ENCODE results near the gene NPC2.
"Not testable (repeated sequence)": the region's sequence is repeated elsewhere in the genome, so short reads cannot be mapped to it uniquely, and the experiment has no call there.

Gene NPC2

GRCh38 chr14:74457565-74457895 lies 35.6 kb downstream of the NPC2 start:
- no peaks in the 10 kb centered on the region; the same call in 1 of the 2 replicates for H3K9me3 ChIP-seq (ENCODE audit: control insufficient read depth, insufficient read depth, low read length)
- no peak overlapping the region for H3K9ac ChIP-seq (ENCODE audit: low read depth, low read length)
- H3K36me3 ChIP-seq (ENCODE audit: insufficient read depth, low read length) = no peaks in the 10 kb centered on the region
- peaks cover 3% of the 10 kb centered on the region; the same call in 1 of the 2 replicates for H3K4me1 ChIP-seq (ENCODE audit: insufficient read depth, low read length)

- no peaks in the 10 kb centered on the region; the same call in 1 of the 2 replicates for H3K9me3 ChIP-seq (ENCODE audit: control insufficient read depth, insufficient read depth, low read length)
- H3K4me1 ChIP-seq (ENCODE audit: insufficient read depth, low read length) = peaks cover 3% of the 10 kb centered on the region; the same call in 1 of the 2 replicates
- no peak overlapping the region for H3K9ac ChIP-seq (ENCODE audit: low read depth, low read length)
- H3K36me3 ChIP-seq (ENCODE audit: insufficient read depth, low read length) = no peaks in the 10 kb centered on the region
These were observed 36.2 kb downstream of the NPC2 start for GRCh38 chr14:74456684-74457564.

GRCh38 chr14:74454397-74454796 lies 38.7 kb downstream of the NPC2 start:
- not testable (repeated sequence) for H3K9ac ChIP-seq (ENCODE audit: low read depth, low read length); H3K36me3 ChIP-seq (ENCODE audit: insufficient read depth, low read length); H3K4me1 ChIP-seq (ENCODE audit: insufficient read depth, low read length)

GRCh38 chr14:74444866-74445265 lies 48.2 kb downstream of the NPC2 start:
- no peaks in the 10 kb centered on the region for H3K9me3 ChIP-seq (ENCODE audit: control insufficient read depth, insufficient read depth, low read length)
- H3K9ac ChIP-seq (ENCODE audit: low read depth, low read length) = no peak overlapping the region

More at GRCh38 chr14:74454397-74454796, 38.7 kb downstream of the NPC2 start:
- not testable (repeated sequence) for H3K9me3 ChIP-seq (ENCODE audit: control insufficient read depth, insufficient read depth, low read length)

GRCh38 chr14:74442757-74443156 lies 50.3 kb downstream of the NPC2 start:
- no peaks in the 10 kb centered on the region for H3K36me3 ChIP-seq (ENCODE audit: insufficient read depth, low read length)
- no peak overlapping the region for H3K9ac ChIP-seq (ENCODE audit: low read depth, low read length)
- no peaks in the 10 kb centered on the region for H3K9me3 ChIP-seq (ENCODE audit: control insufficient read depth, insufficient read depth, low read length)
- peaks cover 10% of the 10 kb centered on the region for H3K4me1 ChIP-seq (ENCODE audit: insufficient read depth, low read length)

More at GRCh38 chr14:74444866-74445265, 48.2 kb downstream of the NPC2 start:
- Histone ChIP-seq H3K4me1 (ENCODE audit: insufficient read depth, low read length) (no peaks in the 10 kb centered on the region), H3K36me3 (ENCODE audit: insufficient read depth, low read length) (no peaks in the 10 kb centered on the region)

- Histone ChIP-seq H3K9ac (ENCODE audit: low read depth, low read length) (no peak overlapping the region), H3K4me1 (ENCODE audit: insufficient read depth, low read length) (peaks cover 10% of the 10 kb centered on the region), H3K36me3 (ENCODE audit: insufficient read depth, low read length) (no peaks in the 10 kb centered on the region), H3K9me3 (ENCODE audit: control insufficient read depth, insufficient read depth, low read length) (no peaks in the 10 kb centered on the region)
These were observed 52.0 kb downstream of the NPC2 start for GRCh38 chr14:74441113-74441512.

GRCh38 chr14:74438351-74438915 lies 54.7 kb downstream of the NPC2 start:
- no peaks in the 10 kb centered on the region for H3K36me3 ChIP-seq (ENCODE audit: insufficient read depth, low read length)
- H3K4me1 ChIP-seq (ENCODE audit: insufficient read depth, low read length) = peaks cover 14% of the 10 kb centered on the region

GRCh38 chr14:74437496-74438053 lies 55.5 kb downstream of the NPC2 start:
- Histone ChIP-seq H3K9me3 (ENCODE audit: control insufficient read depth, insufficient read depth, low read length) (no peaks in the 10 kb centered on the region), H3K4me1 (ENCODE audit: insufficient read depth, low read length) (peaks cover 14% of the 10 kb centered on the region), H3K36me3 (ENCODE audit: insufficient read depth, low read length) (no peaks in the 10 kb centered on the region), H3K9ac (ENCODE audit: low read depth, low read length) (no peak overlapping the region)

More at GRCh38 chr14:74438351-74438915, 54.7 kb downstream of the NPC2 start:
- H3K9me3 ChIP-seq (ENCODE audit: control insufficient read depth, insufficient read depth, low read length) = no peaks in the 10 kb centered on the region
- no peak overlapping the region for H3K9ac ChIP-seq (ENCODE audit: low read depth, low read length)

GRCh38 chr14:74434294-74434693 lies 58.8 kb downstream of the NPC2 start:
- H3K9me3 ChIP-seq (ENCODE audit: control insufficient read depth, insufficient read depth, low read length) = no peaks in the 10 kb centered on the region
- H3K36me3 ChIP-seq (ENCODE audit: insufficient read depth, low read length) = no peaks in the 10 kb centered on the region
- peaks cover 28% of the 10 kb centered on the region for H3K4me1 ChIP-seq (ENCODE audit: insufficient read depth, low read length)
- H3K9ac ChIP-seq (ENCODE audit: low read depth, low read length) = no peak overlapping the region

- Histone ChIP-seq H3K4me1 (ENCODE audit: insufficient read depth, low read length) (peaks cover 30% of the 10 kb centered on the region), H3K36me3 (ENCODE audit: insufficient read depth, low read length) (no peaks in the 10 kb centered on the region), H3K9me3 (ENCODE audit: control insufficient read depth, insufficient read depth, low read length) (no peaks in the 10 kb centered on the region), H3K9ac (ENCODE audit: low read depth, low read length) (no peak overlapping the region)
These were observed 63.1 kb downstream of the NPC2 start for GRCh38 chr14:74429991-74430390.
